NCI-H1417 (cell line): ENCODE data around the gene PRRX2.
"Not testable (repeated sequence)": the region's sequence is repeated elsewhere in the genome, so short reads cannot be mapped to it uniquely, and the experiment has no call there.

Experiments used
- DNase-seq, 3 experiments: peaks; one replicate each; lab custom pipeline; 2025; lab: John Stamatoyannopoulos, UW

The PRRX2 gene

DNA sequence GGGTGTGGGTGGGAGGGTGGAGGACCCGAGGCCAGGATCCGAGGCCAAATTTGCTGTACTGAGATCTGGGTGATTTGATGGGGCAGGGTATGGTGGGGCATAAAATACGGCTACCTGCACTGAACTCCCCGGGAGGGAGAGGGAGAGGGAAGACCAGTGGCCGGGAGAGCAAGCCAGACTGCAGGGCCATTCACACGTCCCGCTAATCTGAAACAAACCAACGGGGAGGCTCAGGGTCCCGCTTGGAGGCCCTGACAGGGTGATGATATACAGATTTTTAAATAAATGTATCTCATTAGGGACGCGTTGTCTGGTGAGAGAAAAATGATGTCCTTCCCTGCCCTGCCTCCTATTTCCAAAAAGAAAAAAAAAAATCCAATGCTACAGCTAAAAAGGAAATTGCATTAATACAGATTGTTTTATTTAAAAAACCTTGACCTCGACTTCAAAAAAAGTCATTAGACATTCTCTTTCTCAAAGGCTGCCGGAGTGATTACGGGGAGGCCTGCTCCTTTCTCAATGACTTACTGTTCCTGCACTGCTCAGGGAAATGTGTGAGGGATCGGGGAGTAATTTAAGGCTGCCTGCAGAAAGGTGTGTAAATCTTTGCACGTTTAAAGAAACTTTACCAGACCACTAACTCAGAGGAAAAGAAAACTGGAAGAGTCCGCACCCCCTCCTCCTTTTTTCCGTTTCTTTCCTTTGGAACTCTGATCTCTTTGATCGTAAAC is 11.5 kb upstream of the PRRX2 start:
- DNase-seq = peak in 1 of 3 experiments; percentile 59

- peak in 1 of 3 experiments; percentile 59 for DNase-seq
These were observed 10.8 kb upstream of the PRRX2 start for GRCh38 chr9:129654554-129655040.

DNA sequence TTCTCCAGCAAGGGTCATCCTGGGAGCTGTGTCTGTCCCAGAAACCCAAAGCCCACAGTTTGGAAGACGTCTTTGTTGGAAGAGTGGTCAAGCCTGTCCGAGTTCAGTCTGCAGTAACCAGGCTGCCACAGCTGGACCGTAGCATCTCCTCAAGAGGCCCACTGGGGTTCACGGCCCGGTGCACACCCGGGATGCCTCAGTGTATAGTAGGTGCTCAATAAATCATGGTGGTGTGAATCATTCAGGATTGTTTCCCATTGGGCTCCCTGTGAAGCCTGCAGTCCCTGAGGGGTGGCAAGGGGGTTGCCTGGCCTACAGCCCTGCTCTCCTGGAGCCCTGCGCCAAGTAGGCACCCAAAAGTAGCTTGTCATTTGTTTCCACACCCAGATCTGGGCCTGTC is 10.3 kb upstream of the PRRX2 start:
- DNase-seq = no peak

GRCh38 chr9:129655696-129656095 is 9.8 kb upstream of the PRRX2 start:
- DNase-seq = no peak

GRCh38 chr9:129656795-129657390 is 8.6 kb upstream of the PRRX2 start:
- no peak for DNase-seq

GRCh38 chr9:129661029-129661428 is 4.4 kb upstream of the PRRX2 start:
- DNase-seq = no peak

- DNase-seq = not testable (repeated sequence)
These were observed 3.2 kb upstream of the PRRX2 start for GRCh38 chr9:129662239-129662638.

DNA sequence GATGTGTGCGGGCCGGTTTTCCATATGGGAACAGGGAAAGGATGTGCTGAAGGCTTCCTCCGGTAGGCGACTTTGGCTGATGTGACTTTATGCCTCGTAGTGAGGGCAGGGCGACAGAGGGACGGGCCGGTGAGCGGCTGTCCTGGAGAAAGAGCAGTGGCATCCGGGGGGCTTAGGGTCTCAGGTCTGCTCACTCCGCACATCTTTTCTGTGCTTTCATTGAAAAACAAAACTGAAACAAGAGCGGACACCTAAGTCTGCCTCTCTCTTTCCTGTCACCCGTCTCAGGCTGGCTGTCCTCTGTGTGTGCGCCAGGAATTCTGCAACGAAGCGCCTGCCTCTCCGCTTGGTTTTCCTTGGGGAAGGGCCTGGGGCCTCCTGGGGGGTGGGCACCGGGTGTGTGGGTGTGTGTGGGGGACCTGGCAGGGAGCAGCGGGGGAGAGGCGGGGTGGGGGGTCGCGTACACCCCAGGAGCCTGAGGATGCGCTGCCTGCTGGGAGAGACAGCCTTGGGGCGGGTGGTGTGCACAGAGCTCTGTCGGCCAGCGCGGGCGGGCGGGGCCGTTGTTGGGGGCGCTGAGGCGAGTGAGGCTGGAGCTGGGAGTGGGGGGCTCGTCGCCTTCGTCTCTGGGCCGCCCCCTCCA is 580 bp upstream of the PRRX2 start:
- DNase-seq = no peak

DNA sequence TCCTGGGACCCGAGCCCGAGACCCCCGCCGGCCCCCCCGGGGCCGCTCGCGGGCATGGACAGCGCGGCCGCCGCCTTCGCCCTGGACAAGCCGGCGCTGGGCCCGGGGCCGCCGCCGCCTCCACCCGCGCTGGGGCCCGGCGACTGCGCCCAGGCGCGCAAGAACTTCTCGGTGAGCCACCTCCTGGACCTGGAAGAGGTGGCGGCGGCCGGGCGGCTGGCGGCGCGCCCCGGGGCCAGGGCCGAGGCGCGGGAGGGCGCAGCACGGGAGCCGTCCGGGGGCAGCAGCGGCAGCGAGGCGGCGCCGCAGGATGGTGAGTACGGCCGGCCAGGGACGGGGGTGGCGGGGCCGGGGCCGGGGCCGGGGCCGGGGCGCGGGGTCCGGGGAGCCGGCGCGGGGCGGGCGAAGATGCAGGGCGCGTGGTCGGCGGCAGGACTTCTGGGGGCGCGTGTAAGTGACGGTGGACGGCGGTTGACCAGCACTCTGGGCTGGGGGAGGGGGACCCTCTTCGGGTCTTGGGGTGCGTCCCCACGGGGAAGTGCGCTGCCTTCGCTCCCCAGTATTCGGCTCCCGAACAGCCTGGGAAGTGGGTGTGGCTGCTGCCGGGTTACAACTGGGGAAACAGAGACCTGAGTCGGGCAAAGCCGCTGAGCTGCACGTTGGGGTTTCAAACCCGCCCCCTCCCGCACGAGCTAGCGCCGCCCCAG is 520 bp downstream of the PRRX2 start:
- DNase-seq = no peak

DNA sequence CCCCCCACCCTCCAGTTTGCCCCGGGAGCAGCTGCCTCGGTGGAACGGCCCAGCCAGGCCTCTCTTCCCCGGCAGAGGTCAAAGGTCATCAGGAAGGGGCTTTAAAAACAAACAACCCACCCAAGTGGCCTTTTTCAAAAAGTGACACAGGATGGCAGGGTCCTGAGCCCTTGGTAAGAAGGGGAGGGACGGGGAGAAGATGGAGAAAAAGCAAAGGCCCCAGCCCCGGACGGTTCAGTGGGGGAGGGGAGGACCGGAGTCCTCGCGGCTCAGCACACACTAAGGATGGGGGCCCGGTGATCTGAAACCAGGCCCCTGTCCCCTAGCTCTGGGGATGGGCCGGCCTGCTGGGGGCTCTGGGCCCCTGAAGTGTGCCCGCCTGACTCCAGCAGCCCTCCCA is 1.1 kb downstream of the PRRX2 start:
- no peak for DNase-seq

DNA sequence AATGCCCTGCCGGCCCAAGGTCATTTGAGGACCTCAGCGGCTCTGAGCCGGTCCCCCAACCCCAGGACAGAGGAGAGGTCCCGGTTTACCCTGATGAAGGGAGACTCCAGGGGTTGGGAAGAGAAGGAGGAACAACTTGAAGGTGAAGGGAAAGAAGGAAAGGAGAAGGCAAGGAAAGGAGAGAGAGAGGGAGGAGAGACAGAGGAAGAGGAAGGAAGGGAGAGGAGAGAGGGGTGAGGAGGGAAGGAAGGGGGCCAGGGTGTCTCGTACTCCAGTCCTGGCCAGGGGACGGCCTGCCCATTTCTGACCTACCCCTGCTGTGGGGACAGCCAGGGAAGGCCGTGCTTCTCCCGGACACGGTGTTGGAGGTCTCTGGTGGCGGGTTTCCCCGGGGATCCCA is 1.9 kb downstream of the PRRX2 start:
- no peak for DNase-seq

DNA sequence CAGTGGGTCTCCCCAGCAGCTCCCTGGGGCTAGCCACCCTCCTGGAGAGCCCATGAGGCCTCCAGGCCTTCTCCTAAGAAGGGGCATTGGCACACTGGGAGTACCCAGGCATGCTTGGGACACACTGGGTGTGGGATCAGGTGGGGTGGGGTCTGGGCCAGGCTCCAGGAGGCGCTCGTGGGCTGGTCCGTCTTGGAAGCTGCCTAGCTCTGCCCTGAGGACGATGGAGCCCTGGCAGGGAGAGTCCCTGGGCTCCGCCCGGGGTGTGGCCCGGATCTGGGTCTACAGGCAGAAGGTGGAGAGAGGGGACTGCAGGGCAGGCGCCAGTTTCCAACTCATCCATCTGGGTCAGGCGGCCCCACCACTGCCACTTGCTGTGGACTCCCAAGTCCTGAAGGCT is 2.4 kb downstream of the PRRX2 start:
- no peak for DNase-seq

- DNase-seq = peak in 1 of 3 experiments; percentile 15
These were observed 3.8 kb downstream of the PRRX2 start for GRCh38 chr9:129669141-129669718.

DNA sequence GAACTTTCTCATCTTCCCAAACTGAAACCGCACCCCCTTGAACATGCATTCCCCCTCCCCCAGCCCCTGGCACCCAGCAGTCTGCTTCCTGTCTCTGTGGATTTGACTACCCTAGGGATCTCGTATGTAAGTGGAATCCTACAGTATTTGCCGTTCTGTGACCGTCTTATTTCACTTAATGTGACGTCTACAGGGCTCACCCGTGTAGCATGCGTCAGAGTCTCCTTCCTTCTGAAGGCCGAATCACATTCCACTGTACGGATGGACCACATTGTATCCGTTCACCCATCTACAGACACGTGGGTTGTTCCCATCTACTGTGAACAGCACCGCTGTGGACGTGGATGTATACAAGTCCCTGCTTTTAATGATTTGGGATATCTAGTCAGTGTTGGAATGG is 4.5 kb downstream of the PRRX2 start:
- DNase-seq = no peak

GRCh38 chr9:129671065-129671464 is 5.6 kb downstream of the PRRX2 start:
- no peak for DNase-seq

DNA sequence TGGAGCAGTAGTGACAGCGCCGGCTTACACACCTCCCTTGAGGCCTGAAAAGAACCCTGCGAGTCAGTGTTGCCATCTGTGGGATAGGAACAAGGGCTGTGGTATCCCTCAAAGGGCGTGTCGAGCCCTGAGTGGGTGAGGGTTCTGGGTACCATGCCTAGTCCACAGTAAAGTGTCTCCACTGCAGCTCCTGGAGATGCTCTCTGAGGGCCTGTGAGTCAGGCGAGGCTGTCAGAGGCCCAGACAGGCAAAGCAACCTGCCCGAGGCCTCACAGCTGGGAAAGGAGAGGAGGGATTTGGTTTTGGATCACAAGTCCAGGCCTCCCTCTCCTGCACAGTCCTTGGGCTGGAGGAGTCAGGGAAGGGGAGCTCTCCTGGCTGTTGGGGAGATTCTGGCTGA is 6.1 kb downstream of the PRRX2 start:
- no peak for DNase-seq

GRCh38 chr9:129672702-129673101 is 7.3 kb downstream of the PRRX2 start:
- DNase-seq = no peak

DNA sequence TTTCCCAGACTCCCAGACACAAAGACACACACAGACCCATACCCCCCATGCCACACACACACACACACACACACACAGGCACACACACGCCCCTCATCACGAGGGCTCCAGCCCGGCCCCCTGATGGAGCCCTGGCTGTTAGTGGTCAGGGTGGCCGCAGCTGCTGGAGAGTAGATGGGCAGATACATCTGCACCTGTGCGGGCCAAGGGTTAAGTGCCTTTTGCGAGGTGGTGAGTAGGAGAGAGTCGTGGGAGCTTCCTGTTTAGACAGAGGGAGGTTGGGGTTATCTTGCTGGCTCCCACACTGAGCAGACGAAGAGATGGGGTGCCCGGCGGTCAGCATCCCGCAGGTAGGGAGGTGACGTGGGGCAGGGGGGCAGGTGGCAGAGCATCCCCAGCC is 8.2 kb downstream of the PRRX2 start:
- DNase-seq = peak in 1 of 3 experiments; percentile 40

DNA sequence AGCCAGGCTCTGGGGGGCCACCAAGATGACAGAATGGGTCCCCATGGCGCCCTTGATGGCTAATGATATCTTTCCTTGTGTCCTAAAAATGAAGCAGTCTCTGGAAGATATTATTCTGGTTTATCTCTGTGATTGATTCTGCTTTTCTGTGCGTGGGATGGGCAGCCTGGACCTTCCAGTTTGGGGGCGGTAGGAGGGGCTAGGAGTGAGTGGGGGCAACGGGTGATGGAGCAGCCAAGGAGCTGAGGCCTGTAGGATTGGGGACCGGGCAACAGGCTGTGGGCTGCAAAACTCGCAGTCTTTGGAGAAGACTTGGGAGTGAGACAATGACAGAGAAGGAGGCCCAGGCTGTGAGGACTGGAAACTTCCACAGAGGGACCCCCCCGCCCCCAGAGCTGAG is 8.8 kb downstream of the PRRX2 start:
- no peak for DNase-seq

DNA sequence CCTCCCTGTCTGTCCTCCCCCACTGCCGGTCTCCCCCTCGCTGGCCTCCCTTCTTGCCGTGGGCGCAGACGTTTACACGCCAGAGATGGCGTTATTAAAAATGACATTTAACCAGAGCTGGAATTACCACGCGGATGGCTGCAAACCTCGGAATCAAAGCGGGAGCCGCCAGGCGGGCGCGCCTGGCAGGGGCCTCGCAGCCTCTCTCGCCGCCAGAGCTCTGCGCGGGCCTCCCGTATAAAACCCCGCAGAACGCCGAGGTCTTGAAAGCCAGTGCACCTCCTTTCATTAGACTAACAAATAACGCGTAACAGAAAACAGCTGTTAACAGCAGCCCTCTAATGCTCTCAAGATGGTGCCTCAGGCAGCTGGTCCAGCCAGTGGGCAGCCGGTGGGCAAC is 10.2 kb downstream of the PRRX2 start:
- DNase-seq = peak in 2 of 3 experiments; percentile 11 to 40

DNA sequence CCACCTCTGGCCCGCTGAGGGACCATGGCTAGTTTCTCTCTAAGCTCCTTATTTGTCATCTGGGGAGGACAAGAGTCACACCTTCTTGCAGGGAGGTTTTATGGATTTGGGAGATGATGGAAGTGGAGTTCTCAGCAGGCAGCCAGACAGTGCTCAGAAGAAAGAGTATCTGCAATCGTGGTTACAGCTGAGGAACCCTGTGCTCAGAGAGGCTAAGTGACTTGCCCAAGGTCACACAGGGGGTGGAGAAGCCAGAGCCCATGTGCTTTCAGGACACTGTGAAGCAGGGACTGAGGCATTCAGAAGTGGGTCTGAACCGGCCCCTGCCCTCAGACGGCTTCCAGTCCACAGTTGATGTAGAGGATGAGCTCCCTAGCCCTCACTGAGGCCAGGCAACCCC is 10.8 kb downstream of the PRRX2 start:
- no peak for DNase-seq

GRCh38 chr9:129676975-129677374 is 11.5 kb downstream of the PRRX2 start:
- no peak for DNase-seq
